Measurements from ENCODE around the gene MRM2. TPM values are rescaled to one million over a fixed set of nuclear protein-coding genes. Genes with fewer than 3 reads are reported as not detected.
A peak's percentile ranks its signal among the peaks of the same experiment; 100 is the strongest.

The MRM2 gene
- total RNA-seq, 2 donors from 2014 or later: 20.9 to 40.2 TPM

GRCh38 chr7:2214636-2215035 lies 27.4 kb downstream of the MRM2 start:
- peaks cover 9% of the 10 kb centered on the region for H3K4me1 Mint-ChIP-seq
- no peaks in the 10 kb centered on the region for H3K27me3 Mint-ChIP-seq
- peak overlapping the region; percentile 61 for H3K27ac Mint-ChIP-seq
- no peaks in the 10 kb centered on the region for H3K9me3 Mint-ChIP-seq
- H3K4me3 Mint-ChIP-seq: peak overlapping the region; percentile 18
- ATAC-seq (replicated peaks): peak; percentile 98
- peaks cover 61% of the 10 kb centered on the region for H3K36me3 Mint-ChIP-seq (ENCODE audit: low read depth)

GRCh38 chr7:2213551-2214215 lies 28.3 kb downstream of the MRM2 start:
- Mint-ChIP-seq H3K4me3 (peak overlapping the region; percentile 1), H3K27me3 (no peaks in the 10 kb centered on the region), H3K27ac (peak overlapping the region; percentile 61), H3K36me3 (ENCODE audit: low read depth) (peaks cover 64% of the 10 kb centered on the region), H3K4me1 (peaks cover 9% of the 10 kb centered on the region), H3K9me3 (no peaks in the 10 kb centered on the region)
- no peak for ATAC-seq (replicated peaks)

GRCh38 chr7:2212906-2213305 lies 29.1 kb downstream of the MRM2 start:
- ATAC-seq (replicated peaks): no peak
- H3K27ac Mint-ChIP-seq: peak overlapping the region; percentile 7
- H3K27me3 Mint-ChIP-seq: no peaks in the 10 kb centered on the region
- H3K4me3 Mint-ChIP-seq: no peak overlapping the region
- H3K4me1 Mint-ChIP-seq: peaks cover 9% of the 10 kb centered on the region
- no peaks in the 10 kb centered on the region for H3K9me3 Mint-ChIP-seq
- peaks cover 64% of the 10 kb centered on the region for H3K36me3 Mint-ChIP-seq (ENCODE audit: low read depth)

- ATAC-seq (replicated peaks): no peak
- peaks cover 64% of the 10 kb centered on the region for H3K36me3 Mint-ChIP-seq (ENCODE audit: low read depth)
- H3K27ac Mint-ChIP-seq: no peak overlapping the region
- no peak overlapping the region for H3K4me3 Mint-ChIP-seq
- H3K4me1 Mint-ChIP-seq: peaks cover 9% of the 10 kb centered on the region
- no peaks in the 10 kb centered on the region for H3K9me3 Mint-ChIP-seq
- no peaks in the 10 kb centered on the region for H3K27me3 Mint-ChIP-seq
Observed at GRCh38 chr7:2211926-2212325, 30.1 kb downstream of the MRM2 start.

- no peaks in the 10 kb centered on the region for H3K27me3 Mint-ChIP-seq
- H3K4me1 Mint-ChIP-seq: peaks cover 9% of the 10 kb centered on the region
- H3K9me3 Mint-ChIP-seq: no peaks in the 10 kb centered on the region
- H3K27ac Mint-ChIP-seq: no peak overlapping the region
- ATAC-seq (replicated peaks): no peak
- no peak overlapping the region for H3K4me3 Mint-ChIP-seq
- peaks cover 61% of the 10 kb centered on the region for H3K36me3 Mint-ChIP-seq (ENCODE audit: low read depth)
Observed at GRCh38 chr7:2211259-2211880, 30.6 kb downstream of the MRM2 start.

GRCh38 chr7:2210551-2211258 lies 31.3 kb downstream of the MRM2 start:
- no peaks in the 10 kb centered on the region for H3K27me3 Mint-ChIP-seq
- ATAC-seq (replicated peaks): no peak
- no peak overlapping the region for H3K27ac Mint-ChIP-seq
- H3K4me1 Mint-ChIP-seq: peaks cover 4% of the 10 kb centered on the region
- peaks cover 54% of the 10 kb centered on the region for H3K36me3 Mint-ChIP-seq (ENCODE audit: low read depth)
- no peaks in the 10 kb centered on the region for H3K9me3 Mint-ChIP-seq
- H3K4me3 Mint-ChIP-seq: no peak overlapping the region

GRCh38 chr7:2209961-2210323 lies 32.1 kb downstream of the MRM2 start:
- Mint-ChIP-seq H3K27ac (no peak overlapping the region), H3K4me1 (no peaks in the 10 kb centered on the region), H3K9me3 (no peaks in the 10 kb centered on the region), H3K4me3 (no peak overlapping the region), H3K36me3 (ENCODE audit: low read depth) (peaks cover 46% of the 10 kb centered on the region), H3K27me3 (no peaks in the 10 kb centered on the region)
- no peak for ATAC-seq (replicated peaks)

- no peaks in the 10 kb centered on the region for H3K27me3 Mint-ChIP-seq
- no peaks in the 10 kb centered on the region for H3K4me1 Mint-ChIP-seq
- peak; percentile 52 for ATAC-seq (replicated peaks)
- no peaks in the 10 kb centered on the region for H3K9me3 Mint-ChIP-seq
- H3K4me3 Mint-ChIP-seq: no peak overlapping the region
- H3K27ac Mint-ChIP-seq: no peak overlapping the region
- peaks cover 40% of the 10 kb centered on the region for H3K36me3 Mint-ChIP-seq (ENCODE audit: low read depth)
Observed at GRCh38 chr7:2209146-2209960, 32.7 kb downstream of the MRM2 start.

GRCh38 chr7:2208712-2209111 lies 33.3 kb downstream of the MRM2 start:
- peaks cover 36% of the 10 kb centered on the region for H3K36me3 Mint-ChIP-seq (ENCODE audit: low read depth)
- no peak overlapping the region for H3K27ac Mint-ChIP-seq
- no peak overlapping the region for H3K4me3 Mint-ChIP-seq
- no peak for ATAC-seq (replicated peaks)
- no peaks in the 10 kb centered on the region for H3K4me1 Mint-ChIP-seq
- H3K9me3 Mint-ChIP-seq: no peaks in the 10 kb centered on the region
- no peaks in the 10 kb centered on the region for H3K27me3 Mint-ChIP-seq

GRCh38 chr7:2205036-2205780 lies 36.8 kb downstream of the MRM2 start:
- Mint-ChIP-seq H3K36me3 (ENCODE audit: low read depth) (peaks cover 26% of the 10 kb centered on the region), H3K27ac (no peak overlapping the region), H3K4me1 (no peaks in the 10 kb centered on the region), H3K27me3 (no peaks in the 10 kb centered on the region), H3K4me3 (no peak overlapping the region), H3K9me3 (no peaks in the 10 kb centered on the region)
- ATAC-seq (replicated peaks): no peak

- no peak overlapping the region for H3K27ac Mint-ChIP-seq
- no peaks in the 10 kb centered on the region for H3K4me1 Mint-ChIP-seq
- no peak for ATAC-seq (replicated peaks)
- no peaks in the 10 kb centered on the region for H3K9me3 Mint-ChIP-seq
- no peaks in the 10 kb centered on the region for H3K27me3 Mint-ChIP-seq
- H3K4me3 Mint-ChIP-seq: no peak overlapping the region
- H3K36me3 Mint-ChIP-seq (ENCODE audit: low read depth): peaks cover 28% of the 10 kb centered on the region
Observed at GRCh38 chr7:2204446-2204845, 37.6 kb downstream of the MRM2 start.

GRCh38 chr7:2203766-2204300 lies 38.2 kb downstream of the MRM2 start:
- H3K27ac Mint-ChIP-seq: no peak overlapping the region
- no peak overlapping the region for H3K4me3 Mint-ChIP-seq
- H3K4me1 Mint-ChIP-seq: no peaks in the 10 kb centered on the region
- H3K27me3 Mint-ChIP-seq: no peaks in the 10 kb centered on the region
- peaks cover 27% of the 10 kb centered on the region for H3K36me3 Mint-ChIP-seq (ENCODE audit: low read depth)
- H3K9me3 Mint-ChIP-seq: no peaks in the 10 kb centered on the region
- no peak for ATAC-seq (replicated peaks)

GRCh38 chr7:2202901-2203765 lies 38.9 kb downstream of the MRM2 start:
- no peak overlapping the region for H3K27ac Mint-ChIP-seq
- H3K27me3 Mint-ChIP-seq: no peaks in the 10 kb centered on the region
- no peaks in the 10 kb centered on the region for H3K4me1 Mint-ChIP-seq
- peaks cover 20% of the 10 kb centered on the region for H3K36me3 Mint-ChIP-seq (ENCODE audit: low read depth)
- no peak for ATAC-seq (replicated peaks)
- no peaks in the 10 kb centered on the region for H3K9me3 Mint-ChIP-seq
- no peak overlapping the region for H3K4me3 Mint-ChIP-seq

Data from activated T-helper 17 cell treated with anti-CD3 and anti-CD28 coated beads, Interleukin-2, amount 50 U/mL, for 72 hours (primary cell).